ENCODE data around the gene PLD1.

GRCh38 chr3:171778493-171778892 is 31.8 kb downstream of the PLD1 start:
- no peak for TF ChIP-seq CTCF (IDR thresholded peaks at IDR 0.05)
- no peak for TF ChIP-seq POLR2AphosphoS5 (IDR thresholded peaks at IDR 0.05)
- TF ChIP-seq POLR2A (IDR thresholded peaks at IDR 0.05) = no peak
